Measurements from ENCODE around the gene DUSP14. TPM values are rescaled to one million over a fixed set of nuclear protein-coding genes. Genes with fewer than 3 reads are reported as not detected.
"Not testable (repeated sequence)": the region's sequence is repeated elsewhere in the genome, so short reads cannot be mapped to it uniquely, and the experiment has no call there.

The DUSP14 gene
- total RNA-seq, 6 donors from 2014 or later: 4.2 to 40.0 (median 9.4) TPM

- Histone ChIP-seq H3K4me3 (no peak overlapping the region), H3K9me3 (no peaks in the 10 kb centered on the region), H3K27ac (no peak overlapping the region), H3K27me3 (no peaks in the 10 kb centered on the region), H3K4me1 (no peaks in the 10 kb centered on the region), H3K36me3 (peaks cover 0 to 68% (median 17%) of the 10 kb centered on the region in 4 donors)
- no peak for ATAC-seq (ENCODE audit: low FRiP score in 2 of 2)
- 85 to 98% methylated on average over 6 of the region's 6 CpGs for WGBS, 2 donors
- TF ChIP-seq EP300 (IDR thresholded peaks at IDR 0.05): no peak
- no peak for TF ChIP-seq POLR2A (IDR thresholded peaks at IDR 0.05)
- no peak for TF ChIP-seq POLR2AphosphoS5 (IDR thresholded peaks at IDR 0.05)
- no peak for TF ChIP-seq CTCF (IDR thresholded peaks at IDR 0.05)
- DNase-seq: no peak
Measured at GRCh38 chr17:37450112-37450511, 39.6 kb upstream of the DUSP14 start.

DNA sequence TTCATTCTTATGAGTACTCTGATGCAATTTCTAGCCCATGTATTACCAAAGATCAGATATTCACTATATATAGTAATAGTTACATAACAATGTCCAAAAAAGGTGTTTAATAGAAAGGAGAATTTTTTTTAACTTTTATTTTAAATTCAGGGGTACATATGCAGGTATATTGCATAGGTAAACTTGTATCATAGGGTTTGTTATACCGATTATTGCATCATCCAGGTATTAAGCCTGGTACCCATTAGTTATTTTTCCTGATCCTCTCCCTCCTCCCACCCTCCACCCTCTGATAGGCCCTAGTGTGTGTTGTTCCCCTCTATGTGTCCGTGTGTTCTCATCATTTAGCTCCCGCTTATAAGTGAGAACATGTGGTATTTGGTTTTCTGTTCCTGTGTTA lies 31.9 kb upstream of the DUSP14 start:
- DNase-seq: not testable (repeated sequence)
- 84 to 95% methylated on average over 3 of the region's 3 CpGs for WGBS, 2 donors
- H3K36me3 ChIP-seq: peaks cover 0 to 46% (median 4%) of the 10 kb centered on the region in 4 donors

GRCh38 chr17:37458805-37459204 lies 30.9 kb upstream of the DUSP14 start:
- H3K4me1 ChIP-seq: no peaks in the 10 kb centered on the region
- DNase-seq: no peak
- ATAC-seq (ENCODE audit: low FRiP score in 2 of 2): no peak
- TF ChIP-seq POLR2A (IDR thresholded peaks at IDR 0.05): no peak
- no peak for TF ChIP-seq EP300 (IDR thresholded peaks at IDR 0.05)
- TF ChIP-seq POLR2AphosphoS5 (IDR thresholded peaks at IDR 0.05): no peak
- TF ChIP-seq CTCF (IDR thresholded peaks at IDR 0.05): no peak
- 99 to 100% methylated on average over 3 of the region's 3 CpGs for WGBS, 2 donors
- H3K36me3 ChIP-seq: peaks cover 0 to 55% (median 9%) of the 10 kb centered on the region in 4 donors
- no peak overlapping the region for H3K4me3 ChIP-seq
- H3K27ac ChIP-seq: no peak overlapping the region
- H3K9me3 ChIP-seq: no peaks in the 10 kb centered on the region
- no peaks in the 10 kb centered on the region for H3K27me3 ChIP-seq

More for the DNA sequence above, 31.9 kb upstream of the DUSP14 start:
- H3K27ac ChIP-seq; H3K4me1 ChIP-seq; H3K4me3 ChIP-seq; ATAC-seq (ENCODE audit: low FRiP score in 2 of 2); H3K27me3 ChIP-seq; H3K9me3 ChIP-seq: not testable (repeated sequence)

DNA sequence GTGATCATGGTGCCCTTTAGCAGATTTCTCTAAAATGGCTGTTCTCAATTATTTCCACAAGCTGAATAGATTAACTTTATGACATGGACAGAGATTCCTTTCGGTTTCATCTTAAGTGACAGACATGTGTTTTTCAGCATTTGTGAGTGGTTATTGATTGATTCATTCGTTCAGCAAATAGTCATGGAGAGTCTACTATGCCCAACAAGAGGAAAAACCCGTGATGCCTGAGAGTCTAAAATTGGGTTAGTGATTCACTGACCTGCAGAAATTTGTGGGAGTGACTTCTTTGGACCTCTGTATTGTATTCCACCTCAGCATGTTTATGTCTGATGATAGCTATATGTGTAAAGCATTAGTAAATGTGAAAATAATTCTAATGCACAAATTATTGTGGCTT lies 28.0 kb upstream of the DUSP14 start:
- DNase-seq (no peak), ATAC-seq (ENCODE audit: low FRiP score in 2 of 2) (no peak)
- no peaks in the 10 kb centered on the region for H3K27me3 ChIP-seq
- no peak for TF ChIP-seq POLR2AphosphoS5 (IDR thresholded peaks at IDR 0.05)
- no peak for TF ChIP-seq CTCF (IDR thresholded peaks at IDR 0.05)
- no peak for TF ChIP-seq EP300 (IDR thresholded peaks at IDR 0.05)
- no peak for TF ChIP-seq POLR2A (IDR thresholded peaks at IDR 0.05)
- no peak overlapping the region for H3K4me3 ChIP-seq
- 81 to 87% methylated on average over 3 of the region's 3 CpGs for WGBS, 2 donors
- H3K4me1 ChIP-seq: no peaks in the 10 kb centered on the region
- H3K27ac ChIP-seq: no peak overlapping the region
- H3K9me3 ChIP-seq: no peaks in the 10 kb centered on the region
- peaks cover 9 to 64% (median 12%) of the 10 kb centered on the region in 4 donors for H3K36me3 ChIP-seq

DNA sequence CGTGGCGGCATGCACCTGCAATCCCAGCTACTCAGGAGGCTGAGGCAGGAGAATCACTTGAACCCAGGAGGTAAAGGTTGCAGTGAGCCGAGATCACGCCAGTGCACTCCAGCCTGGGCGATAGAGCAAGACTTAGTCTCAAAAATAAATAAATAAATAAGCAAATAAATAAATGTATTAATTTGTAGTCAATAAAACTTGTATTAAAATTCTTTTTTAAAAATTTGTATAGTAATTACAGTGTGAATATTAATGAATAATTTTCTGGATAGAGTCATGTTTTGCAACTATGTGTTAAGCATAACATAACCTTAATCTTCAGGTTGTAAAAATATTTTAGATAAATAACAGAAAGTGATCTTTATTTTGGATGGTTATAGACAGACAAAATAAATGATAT lies 27.2 kb upstream of the DUSP14 start:
- H3K27ac ChIP-seq: no peak overlapping the region
- no peaks in the 10 kb centered on the region for H3K27me3 ChIP-seq
- TF ChIP-seq POLR2A (IDR thresholded peaks at IDR 0.05) (no peak), POLR2AphosphoS5 (IDR thresholded peaks at IDR 0.05) (no peak), EP300 (IDR thresholded peaks at IDR 0.05) (no peak), CTCF (IDR thresholded peaks at IDR 0.05) (no peak)
- ATAC-seq (ENCODE audit: low FRiP score in 2 of 2): no peak
- 96% methylated on average over 5 of the region's 5 CpGs for WGBS, 2 donors
- H3K36me3 ChIP-seq: peaks cover 9 to 71% (median 17%) of the 10 kb centered on the region in 4 donors
- H3K9me3 ChIP-seq: no peaks in the 10 kb centered on the region
- no peak overlapping the region for H3K4me3 ChIP-seq
- no peaks in the 10 kb centered on the region for H3K4me1 ChIP-seq
- no peak for DNase-seq

Data from upper lobe of left lung (tissue), 6 donors.